Sigmoid colon (tissue), 7 donors: ENCODE results near the gene SPEM1. TPM values are rescaled to one million over a fixed set of nuclear protein-coding genes. Genes with fewer than 3 reads are reported as not detected.

Experiments
- DNase-seq: peaks from one replicate; pipeline ENCODE4 v3.0.0-alpha.2; 2019
- H3K27ac ChIP-seq, 4 donors: fragments of 200-600 bp; sonication (generic); one replicate each; pipeline ENCODE4 v1.5.1; 2016 to 2019; ENCODE audit warnings: mild to moderate bottlenecking in 1 of 4
- H3K27me3 ChIP-seq, 3 donors: fragments of 200-600 bp; sonication (generic); one replicate each; pipeline ENCODE4 v1.5.1; 2019; ENCODE audit warnings: mild to moderate bottlenecking in 1 of 3
- H3K36me3 ChIP-seq, 4 donors: fragments of 200-600 bp; sonication (generic); one replicate each; pipeline ENCODE4 v1.5.1; 2016 to 2019
- H3K4me1 ChIP-seq, 4 donors: fragments of 200-600 bp; sonication (generic); one replicate each; pipeline ENCODE4 v1.5.1; 2017 to 2019
- H3K4me3 ChIP-seq, 4 donors: fragments of 200-600 bp; sonication (generic); one replicate each; pipeline ENCODE4 v1.5.1; 2017 to 2019; ENCODE audit warnings: mild to moderate bottlenecking in 2 of 4, moderate library complexity in 1 of 4
- H3K9me3 ChIP-seq, 4 donors: fragments of 200-600 bp in 3 of 4; sonication (generic) in 3 of 4; one replicate each; pipeline versions ENCODE4 v1.5.1 to v1.6.1; 2013 to 2019
- EP300 ChIP-seq, 4 donors: sonication (generic); formaldehyde crosslinking; IDR thresholded peaks; one replicate each; pipeline ENCODE4 v1.6.1; 2017; ENCODE audit warnings: antibody characterized with exemption in 4 of 4
- POLR2A ChIP-seq, 2 donors: fragments of 450-650 bp; IDR thresholded peaks; one replicate each; pipeline ENCODE4 v1.6.1; 2016; ENCODE audit warnings: antibody characterized with exemption in 2 of 2, mild to moderate bottlenecking in 2 of 2, moderate library complexity in 2 of 2
- POLR2AphosphoS5 ChIP-seq, 4 donors: sonication (generic); formaldehyde crosslinking; IDR thresholded peaks; one replicate each; pipeline ENCODE4 v1.6.1; 2017; ENCODE audit warnings: antibody characterized with exemption in 4 of 4
- WGBS, 2 donors: extraction: QIAGEN DNeasy Blood & Tissue Kit; methylation state at CpG; one replicate each; pipeline ENCODE4 v1.1.7; 2013; 5-methylcytosine and 5-hydroxymethylcytosine counted together
- intact Hi-C: fragments of 100-400 bp; cut with DNase I; formaldehyde crosslinking; loops from one replicate; pipeline ENCODE4 v1.15.1; 2023
- polyA plus RNA-seq, 3 donors: library from polyadenylated mRNA; stranded (reverse); fragments of 200-250 nt; gene quantifications; one replicate each; pipeline ENCODE4 v1.2.3, GENCODE V29; 2013
- total RNA-seq, 4 donors: library from RNA; depleted of rRNA; stranded (reverse); fragments of >200 nt; gene quantifications; one replicate each; pipeline ENCODE4 v1.1.0, GENCODE V29; 2016
- TF ChIP-seq, protein P1 (sequence below), 4 experiments: fragments of 450-650 bp in 3 of 4; fragments of 200-600 bp in 1 of 4; IDR thresholded peaks; one replicate each; pipeline ENCODE4 v1.5.1; 2016 to 2019; ENCODE audit warnings: antibody characterized with exemption in 4 of 4, mild to moderate bottlenecking in 3 of 4, moderate library complexity in 2 of 4
- donor health status: healthy with polysubstance abuse.
- donor health status: Bipolar disorder and iron deficiency.
- donor health status: healthy.

Gene SPEM1
- total and polyA plus RNA-seq, 7 donors, result not detected

DNA sequence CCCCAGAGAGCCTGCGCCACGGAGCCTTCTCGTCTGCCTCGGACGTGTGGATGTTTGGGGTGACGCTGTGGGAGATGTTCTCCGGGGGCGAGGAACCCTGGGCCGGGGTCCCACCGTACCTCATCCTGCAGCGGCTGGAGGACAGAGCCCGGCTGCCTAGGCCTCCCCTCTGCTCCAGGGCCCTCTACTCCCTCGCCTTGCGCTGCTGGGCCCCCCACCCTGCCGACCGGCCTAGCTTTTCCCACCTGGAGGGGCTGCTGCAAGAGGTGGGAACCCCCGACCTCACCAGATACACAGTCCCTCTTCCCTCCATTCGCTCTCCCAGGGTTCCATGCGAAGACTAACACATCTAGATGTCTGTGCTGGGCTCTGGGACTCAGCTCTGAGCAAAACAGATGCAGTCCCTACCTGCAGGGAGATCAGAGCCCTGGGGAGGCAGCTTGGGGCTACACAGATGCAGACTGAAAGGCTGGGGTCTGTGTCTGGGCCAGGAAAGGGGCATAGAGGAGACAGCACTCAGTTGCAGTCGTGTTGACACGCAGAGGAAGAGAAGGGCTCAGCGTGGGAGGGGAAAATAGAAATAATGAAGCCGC is 35.5 kb upstream of the SPEM1 start:
- DNase-seq, result no peak

DNA sequence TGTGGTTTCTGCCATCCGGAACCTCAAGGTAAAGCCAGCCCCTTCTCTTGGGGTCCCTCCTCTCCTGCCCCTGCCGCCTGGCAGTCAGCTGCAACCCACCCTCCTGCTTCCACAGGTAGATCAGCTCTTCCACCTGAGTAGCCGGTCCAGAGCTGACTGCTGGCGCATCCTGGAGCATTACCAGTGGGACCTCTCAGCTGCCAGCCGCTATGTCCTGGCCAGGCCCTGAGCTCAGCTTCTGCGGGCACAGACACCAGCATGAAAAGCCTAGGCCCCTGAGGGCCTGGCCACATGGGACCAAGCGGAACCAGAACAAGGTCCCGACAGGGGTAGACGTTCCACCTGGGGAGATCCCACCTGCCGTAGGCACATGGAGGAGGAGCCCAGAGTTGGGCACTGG is 31.3 kb upstream of the SPEM1 start:
- Histone ChIP-seq H3K4me1 (peaks cover 2 to 19% (median 16%) of the 10 kb centered on the region in 4 donors), H3K9me3 (no peaks in the 10 kb centered on the region), H3K4me3 (no peak overlapping the region), H3K36me3 (peaks cover 0 to 41% (median 12%) of the 10 kb centered on the region in 4 donors), H3K27ac (no peak overlapping the region), H3K27me3 (no peaks in the 10 kb centered on the region)
- intact Hi-C loops, result no loop called here
- DNase-seq, result no peak
- TF ChIP-seq, protein P1, sequence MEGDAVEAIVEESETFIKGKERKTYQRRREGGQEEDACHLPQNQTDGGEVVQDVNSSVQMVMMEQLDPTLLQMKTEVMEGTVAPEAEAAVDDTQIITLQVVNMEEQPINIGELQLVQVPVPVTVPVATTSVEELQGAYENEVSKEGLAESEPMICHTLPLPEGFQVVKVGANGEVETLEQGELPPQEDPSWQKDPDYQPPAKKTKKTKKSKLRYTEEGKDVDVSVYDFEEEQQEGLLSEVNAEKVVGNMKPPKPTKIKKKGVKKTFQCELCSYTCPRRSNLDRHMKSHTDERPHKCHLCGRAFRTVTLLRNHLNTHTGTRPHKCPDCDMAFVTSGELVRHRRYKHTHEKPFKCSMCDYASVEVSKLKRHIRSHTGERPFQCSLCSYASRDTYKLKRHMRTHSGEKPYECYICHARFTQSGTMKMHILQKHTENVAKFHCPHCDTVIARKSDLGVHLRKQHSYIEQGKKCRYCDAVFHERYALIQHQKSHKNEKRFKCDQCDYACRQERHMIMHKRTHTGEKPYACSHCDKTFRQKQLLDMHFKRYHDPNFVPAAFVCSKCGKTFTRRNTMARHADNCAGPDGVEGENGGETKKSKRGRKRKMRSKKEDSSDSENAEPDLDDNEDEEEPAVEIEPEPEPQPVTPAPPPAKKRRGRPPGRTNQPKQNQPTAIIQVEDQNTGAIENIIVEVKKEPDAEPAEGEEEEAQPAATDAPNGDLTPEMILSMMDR (IDR thresholded peaks at IDR 0.05), result no peak
- no peak for TF ChIP-seq EP300 (IDR thresholded peaks at IDR 0.05)
- no peak for TF ChIP-seq POLR2A (IDR thresholded peaks at IDR 0.05)
- TF ChIP-seq POLR2AphosphoS5 (IDR thresholded peaks at IDR 0.05), result no peak
- 96 to 97% methylated on average over 10 of the region's 10 CpGs for WGBS, 2 donors

More for the DNA sequence above, 35.5 kb upstream of the SPEM1 start:
- peak overlapping the region in 3 of 4 donors; percentile 39 to 49 (median 48) for H3K4me3 ChIP-seq
- TF ChIP-seq, protein P1 (IDR thresholded peaks at IDR 0.05), result no peak
- TF ChIP-seq EP300 (IDR thresholded peaks at IDR 0.05), result no peak
- no peak for TF ChIP-seq POLR2A (IDR thresholded peaks at IDR 0.05)
- TF ChIP-seq POLR2AphosphoS5 (IDR thresholded peaks at IDR 0.05), result no peak
- intact Hi-C loops, result loop anchor here (5.0 kb wide), 1 partner anchor 178 kb away; the partner anchor contains the start of gene SENP3
- 60 to 87% methylated on average over 23 of the region's 23 CpGs for WGBS, 2 donors
- no peaks in the 10 kb centered on the region for H3K9me3 ChIP-seq
- no peaks in the 10 kb centered on the region for H3K27me3 ChIP-seq
- H3K27ac ChIP-seq, result peak overlapping the region; percentile 48 to 55 (median 50)
- peaks cover 0 to 18% (median 7%) of the 10 kb centered on the region in 4 donors for H3K36me3 ChIP-seq
- H3K4me1 ChIP-seq, result peaks cover 2 to 34% (median 30%) of the 10 kb centered on the region in 4 donors

DNA sequence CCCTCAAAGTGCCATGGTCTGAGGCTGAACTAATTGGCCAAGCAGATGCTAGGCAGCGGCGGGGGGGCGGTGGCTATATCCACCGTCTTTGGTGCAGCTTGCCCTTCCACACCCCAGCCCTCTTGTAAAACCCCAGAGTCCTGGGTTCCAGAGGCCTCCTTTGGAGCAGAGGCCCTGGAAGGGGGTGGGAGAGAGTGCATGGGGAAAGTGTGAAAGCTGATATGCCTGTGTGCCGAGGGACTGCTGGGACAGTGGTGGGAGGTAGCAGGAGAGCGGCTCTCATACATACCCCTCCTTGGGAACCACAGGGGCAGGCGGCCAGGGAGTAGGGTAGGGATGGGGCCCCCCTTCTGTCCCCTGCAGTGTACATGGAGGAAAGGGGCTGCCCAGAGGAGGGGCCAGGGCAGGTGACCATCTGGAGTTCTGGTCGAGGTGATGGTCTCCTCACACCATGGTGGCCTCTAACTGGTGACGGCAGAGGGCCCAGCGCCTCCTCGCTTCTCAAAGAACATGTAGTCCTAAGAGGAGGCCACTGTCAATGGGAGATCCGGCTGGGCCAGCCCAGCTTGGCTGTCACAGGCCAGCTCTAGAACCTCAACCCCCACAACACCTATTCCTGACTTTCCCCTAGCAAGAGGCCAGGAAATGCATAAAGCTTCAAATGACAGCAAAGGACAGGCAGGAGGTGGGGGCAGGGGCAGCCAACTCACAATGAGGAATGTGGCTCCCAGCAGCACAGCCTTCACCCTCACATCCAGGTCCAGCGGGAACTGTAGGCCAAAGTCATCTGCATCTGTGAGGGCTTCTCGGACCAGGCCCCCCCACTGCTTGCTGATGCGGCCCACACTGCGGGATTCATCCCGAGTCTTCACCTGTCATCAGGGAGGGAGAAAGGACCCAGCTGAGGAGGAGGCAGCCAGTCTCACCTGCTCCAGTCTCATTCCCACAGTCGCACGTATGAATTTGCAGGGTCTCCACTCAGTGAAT is 29.9 kb upstream of the SPEM1 start:
- intact Hi-C loops, result no loop called here
- TF ChIP-seq, protein P1 (IDR thresholded peaks at IDR 0.05), result no peak
- TF ChIP-seq EP300 (IDR thresholded peaks at IDR 0.05) (no peak), POLR2A (IDR thresholded peaks at IDR 0.05) (no peak), POLR2AphosphoS5 (IDR thresholded peaks at IDR 0.05) (no peak)
- H3K27me3 ChIP-seq, result no peaks in the 10 kb centered on the region
- WGBS, 2 donors, result 88% methylated on average over 19 of the region's 19 CpGs
- no peaks in the 10 kb centered on the region for H3K9me3 ChIP-seq
- peaks cover 0 to 21% (median 16%) of the 10 kb centered on the region in 4 donors for H3K4me1 ChIP-seq
- peaks cover 0 to 41% (median 12%) of the 10 kb centered on the region in 4 donors for H3K36me3 ChIP-seq
- H3K4me3 ChIP-seq, result no peak overlapping the region
- DNase-seq, result no peak
- no peak overlapping the region for H3K27ac ChIP-seq

DNA sequence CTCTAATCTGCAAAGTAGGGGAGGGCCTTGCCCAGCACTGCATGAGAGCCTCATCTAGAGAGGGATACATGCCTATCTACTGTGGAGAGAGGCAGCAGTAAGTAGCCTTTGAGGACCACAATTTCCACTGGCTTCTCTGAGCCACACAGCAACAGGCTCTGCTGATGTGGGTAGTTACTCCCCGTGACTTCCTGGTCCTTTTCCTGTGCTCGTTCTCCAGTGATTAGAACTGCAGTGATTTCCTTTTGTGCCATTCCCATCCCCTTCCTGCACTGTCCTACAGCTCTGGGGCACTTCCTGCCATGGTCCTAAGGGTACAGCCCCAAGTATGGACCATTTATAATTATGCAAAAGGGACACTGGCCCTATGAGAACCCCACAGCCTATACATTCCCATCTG is 28.8 kb upstream of the SPEM1 start:
- H3K9me3 ChIP-seq, result no peaks in the 10 kb centered on the region
- H3K4me1 ChIP-seq, result peaks cover 0 to 25% (median 19%) of the 10 kb centered on the region in 4 donors
- no peaks in the 10 kb centered on the region for H3K27me3 ChIP-seq
- intact Hi-C loops, result no loop called here
- TF ChIP-seq EP300 (IDR thresholded peaks at IDR 0.05) (no peak), POLR2A (IDR thresholded peaks at IDR 0.05) (no peak), POLR2AphosphoS5 (IDR thresholded peaks at IDR 0.05) (no peak)
- TF ChIP-seq, protein P1 (IDR thresholded peaks at IDR 0.05), result no peak
- no peak overlapping the region for H3K27ac ChIP-seq
- peaks cover 0 to 41% (median 12%) of the 10 kb centered on the region in 4 donors for H3K36me3 ChIP-seq
- WGBS, 2 donors, result 58 to 60% methylated on average over 2 of the region's 2 CpGs
- DNase-seq, result no peak
- H3K4me3 ChIP-seq, result no peak overlapping the region
